Liver (tissue), 9 donors: ENCODE results near the gene GABARAPL2. TPM values are rescaled to one million over a fixed set of nuclear protein-coding genes. Genes with fewer than 3 reads are reported as not detected.

ENCODE experiments used
- DNase-seq: peaks from one replicate; pipeline ENCODE4 v3.0.0-alpha.2; 2017; ENCODE audit warnings: low spot score
- H3K27ac ChIP-seq, 2 donors: one replicate each; pipeline ENCODE4 v1.7.0; 2013; ENCODE audit warnings: inconsistent platforms in 2 of 2, low read length in 2 of 2, control low read depth in 1 of 2, low read depth in 1 of 2, mild to moderate bottlenecking in 1 of 2
- H3K27me3 ChIP-seq, 4 donors: one replicate each; pipeline versions ENCODE4 v1.6.1 to v1.7.0; 2013; ENCODE audit warnings: low read length in 3 of 4, inconsistent platforms in 1 of 4, mild to moderate bottlenecking in 1 of 4, moderate library complexity in 1 of 4; ENCODE audit not compliant: control insufficient read depth in 4 of 4, insufficient read depth in 4 of 4
- H3K36me3 ChIP-seq, 4 donors: one replicate each; pipeline versions ENCODE4 v1.6.1 to v1.7.0; 2013; ENCODE audit warnings: low read length in 3 of 4, mild to moderate bottlenecking in 3 of 4, low read depth in 1 of 4, moderate library complexity in 1 of 4; ENCODE audit not compliant: control insufficient read depth in 4 of 4, insufficient read depth in 3 of 4
- H3K4me1 ChIP-seq, 4 donors: one replicate each; pipeline versions ENCODE4 v1.6.1 to v1.7.0; 2013; ENCODE audit warnings: low read length in 3 of 4, mild to moderate bottlenecking in 3 of 4, moderate library complexity in 1 of 4; ENCODE audit not compliant: control insufficient read depth in 4 of 4, insufficient read depth in 4 of 4
- H3K4me3 ChIP-seq, 3 donors: one replicate each; pipeline versions ENCODE4 v1.6.1 to v1.7.0; 2013; ENCODE audit warnings: low read length in 3 of 3, control low read depth in 1 of 3, low read depth in 1 of 3, mild to moderate bottlenecking in 1 of 3
- H3K9ac ChIP-seq, 2 donors: one replicate each; pipeline ENCODE4 v1.7.0; 2013; ENCODE audit warnings: low read length in 2 of 2, mild to moderate bottlenecking in 2 of 2, moderate library complexity in 2 of 2, control low read depth in 1 of 2, low read depth in 1 of 2
- H3K9me3 ChIP-seq, 4 donors: one replicate each; pipeline versions ENCODE4 v1.6.1 to v1.7.0; 2013; ENCODE audit warnings: low read length in 3 of 4; ENCODE audit not compliant: control insufficient read depth in 4 of 4
- EGR1 ChIP-seq, 2 donors: IDR thresholded peaks; 2 replicates each; pipeline ENCODE4 v1.6.1; 2016 to 2018; ENCODE audit warnings: antibody characterized with exemption in 2 of 2, low read depth in 2 of 2
- FOXA1 ChIP-seq: IDR thresholded peaks from 2 replicates; pipeline ENCODE4 v1.6.1; 2016; ENCODE audit warnings: antibody characterized with exemption
- GABPA ChIP-seq, 2 donors: IDR thresholded peaks in 1 of 2; conservative IDR thresholded peaks in 1 of 2; 2 replicates each; pipeline ENCODE4 v1.6.1; 2016; ENCODE audit warnings: antibody characterized with exemption in 2 of 2, mild to moderate bottlenecking in 1 of 2, moderate library complexity in 1 of 2
- HNF4A ChIP-seq, 2 donors: conservative IDR thresholded peaks; 2 replicates each; pipeline ENCODE4 v1.6.1; 2016; ENCODE audit warnings: antibody characterized with exemption in 2 of 2, mild to moderate bottlenecking in 2 of 2
- RAD21 ChIP-seq, 2 donors: IDR thresholded peaks; 2 replicates each; pipeline ENCODE4 v1.6.1; 2016; ENCODE audit warnings: antibody characterized with exemption in 2 of 2, mild to moderate bottlenecking in 2 of 2
- RXRA ChIP-seq, 2 donors: IDR thresholded peaks; 2 replicates each; pipeline ENCODE4 v1.6.1; 2017 to 2018; ENCODE audit warnings: antibody characterized with exemption in 2 of 2, mild to moderate bottlenecking in 1 of 2
- SP1 ChIP-seq: IDR thresholded peaks from 2 replicates; pipeline ENCODE4 v1.6.1; 2018; ENCODE audit warnings: antibody characterized with exemption, mild to moderate bottlenecking
- TAF1 ChIP-seq: conservative IDR thresholded peaks from 2 replicates; pipeline ENCODE4 v1.6.1; 2016; ENCODE audit warnings: antibody characterized with exemption, mild to moderate bottlenecking
- YY1 ChIP-seq: IDR thresholded peaks from 2 replicates; pipeline ENCODE4 v1.6.1; 2016; ENCODE audit warnings: antibody characterized with exemption, mild to moderate bottlenecking
- WGBS: extraction: QIAGEN DNeasy Blood & Tissue Kit; methylation state at CpG from one replicate; pipeline ENCODE4 v1.1.7; 2013; 5-methylcytosine and 5-hydroxymethylcytosine counted together
- polyA plus RNA-seq, 2 donors: library from polyadenylated mRNA; stranded (reverse) in 1 of 2; unstranded in 1 of 2; fragments of 200-250 nt in 1 of 2; fragments of >200 nt in 1 of 2; fragmentation: Nextera tagmentation in 1 of 2; extraction: Ambion mirVana in 1 of 2; gene quantifications; one replicate each; pipeline versions ENCODE4 v1.2.1 to v1.2.3, GENCODE V29; 2013 to 2015
- total RNA-seq, 2 donors: library from RNA; depleted of rRNA; stranded (reverse); fragments of >200 nt; gene quantifications; one replicate each; pipeline ENCODE4 v1.2.3, GENCODE V29; 2014
- TF ChIP-seq, protein P1 (sequence below): IDR thresholded peaks from 2 replicates; pipeline ENCODE4 v1.6.1; 2016; ENCODE audit warnings: antibody characterized with exemption
- donor health status: healthy.
- donor health status: healthy.
- donor health status: healthy.
- donor health status: healthy.
- donor health status: healthy.

The GABARAPL2 gene
- total and polyA plus RNA-seq, 4 donors, result 26.5 to 123 (median 61.5) TPM

DNA sequence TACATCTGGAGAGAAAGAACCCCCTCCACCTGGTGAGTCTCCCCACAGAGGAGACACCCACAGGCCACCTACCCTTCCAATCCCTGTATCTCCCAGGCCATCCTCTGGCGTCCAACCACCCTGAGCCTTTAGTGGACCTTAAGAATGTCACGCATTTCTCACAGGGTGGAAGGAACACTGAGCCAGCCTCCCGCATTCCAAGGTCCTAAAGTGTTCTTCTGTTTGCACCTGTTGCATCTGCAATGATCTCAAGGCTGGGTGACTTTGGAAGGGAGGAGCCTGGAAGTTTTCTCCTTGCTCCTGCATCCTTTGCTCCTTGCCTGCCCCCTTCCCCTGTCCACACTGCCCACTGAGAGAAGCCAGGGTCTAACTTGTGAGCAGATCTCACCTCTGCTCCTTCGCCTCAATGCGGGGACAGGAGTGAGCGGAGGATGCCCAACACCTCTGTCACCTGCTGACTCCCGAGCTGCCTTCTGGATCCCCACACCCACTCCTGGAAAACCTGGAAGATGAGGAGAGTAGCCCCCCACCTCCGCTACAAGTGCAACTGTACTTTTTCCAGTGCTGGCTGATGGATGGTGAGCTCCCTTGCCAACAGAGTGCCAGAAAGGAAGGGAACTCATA lies 33.9 kb upstream of the GABARAPL2 start (continued):
- no peak for TF ChIP-seq EGR1 (IDR thresholded peaks at IDR 0.05; ENCODE audit: low read depth in 2 of 2)

DNA sequence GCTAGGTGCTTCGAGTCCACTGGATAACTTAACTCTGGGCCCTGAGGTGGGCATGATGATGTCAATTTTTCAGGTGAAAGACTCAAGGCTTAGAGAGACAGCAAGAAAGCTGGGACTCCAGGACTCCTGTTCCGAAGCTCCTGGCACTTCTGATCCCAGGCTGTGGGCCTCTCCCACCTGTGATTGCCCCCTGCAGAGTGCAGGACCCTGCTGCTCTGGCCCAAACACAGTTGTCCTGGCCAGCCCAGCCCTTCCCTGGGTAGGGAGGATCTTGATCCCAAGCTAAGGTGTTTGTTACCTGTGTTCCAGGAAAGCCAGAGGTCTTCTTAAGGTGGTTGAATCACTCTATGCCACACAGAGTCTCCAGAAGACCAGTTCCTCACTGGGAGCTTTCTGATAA lies 33.4 kb upstream of the GABARAPL2 start:
- H3K27me3 ChIP-seq, result no peaks in the 10 kb centered on the region
- H3K4me1 ChIP-seq, result peaks cover 0 to 10% (median 7%) of the 10 kb centered on the region in 4 donors
- H3K9ac ChIP-seq, result no peak overlapping the region
- TF ChIP-seq SP1, result no peak
- no peak for TF ChIP-seq YY1
- no peak for TF ChIP-seq FOXA1
- no peak for TF ChIP-seq RXRA (IDR thresholded peaks at IDR 0.05)
- no peak overlapping the region for H3K27ac ChIP-seq
- no peak for DNase-seq
- H3K9me3 ChIP-seq, result no peaks in the 10 kb centered on the region
- no peaks in the 10 kb centered on the region for H3K36me3 ChIP-seq
- H3K4me3 ChIP-seq, result no peak overlapping the region
- 90% methylated on average over 2 of the region's 2 CpGs for WGBS

DNA sequence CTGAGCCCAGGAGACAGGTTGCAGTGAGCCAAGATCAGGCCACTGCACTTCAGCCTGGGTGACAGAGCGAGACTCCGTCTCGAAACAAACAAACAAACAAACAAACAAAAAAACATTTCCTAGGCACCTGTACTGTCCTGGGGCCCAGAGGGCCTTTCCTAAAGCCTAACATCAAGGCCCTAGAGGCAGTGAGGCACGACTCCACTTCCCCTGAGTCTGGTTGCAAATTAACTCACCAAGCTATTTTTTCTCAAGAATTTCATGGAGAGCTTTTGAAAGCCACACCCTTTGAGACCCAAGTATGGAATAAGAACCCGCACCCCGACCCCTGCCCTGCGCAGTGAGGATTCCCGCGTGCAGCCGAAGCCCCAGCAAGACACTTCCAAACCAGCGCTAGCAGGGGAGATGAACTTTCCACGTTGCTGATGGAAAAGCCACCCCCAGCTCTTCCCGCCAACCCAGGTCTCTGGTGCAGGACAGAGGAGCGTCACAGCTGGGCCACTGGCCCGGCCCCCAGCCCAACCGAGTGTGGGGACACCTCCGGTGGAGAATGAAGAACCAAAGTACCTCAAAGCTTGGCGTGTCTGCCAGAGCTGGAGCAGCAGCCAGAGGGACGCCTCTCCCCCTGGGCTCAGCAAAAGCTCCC lies 31.5 kb upstream of the GABARAPL2 start:
- no peak overlapping the region for H3K4me3 ChIP-seq
- no peaks in the 10 kb centered on the region for H3K27me3 ChIP-seq
- no peak overlapping the region for H3K9ac ChIP-seq
- 83% methylated on average over 19 of the region's 19 CpGs for WGBS
- TF ChIP-seq, protein P1, sequence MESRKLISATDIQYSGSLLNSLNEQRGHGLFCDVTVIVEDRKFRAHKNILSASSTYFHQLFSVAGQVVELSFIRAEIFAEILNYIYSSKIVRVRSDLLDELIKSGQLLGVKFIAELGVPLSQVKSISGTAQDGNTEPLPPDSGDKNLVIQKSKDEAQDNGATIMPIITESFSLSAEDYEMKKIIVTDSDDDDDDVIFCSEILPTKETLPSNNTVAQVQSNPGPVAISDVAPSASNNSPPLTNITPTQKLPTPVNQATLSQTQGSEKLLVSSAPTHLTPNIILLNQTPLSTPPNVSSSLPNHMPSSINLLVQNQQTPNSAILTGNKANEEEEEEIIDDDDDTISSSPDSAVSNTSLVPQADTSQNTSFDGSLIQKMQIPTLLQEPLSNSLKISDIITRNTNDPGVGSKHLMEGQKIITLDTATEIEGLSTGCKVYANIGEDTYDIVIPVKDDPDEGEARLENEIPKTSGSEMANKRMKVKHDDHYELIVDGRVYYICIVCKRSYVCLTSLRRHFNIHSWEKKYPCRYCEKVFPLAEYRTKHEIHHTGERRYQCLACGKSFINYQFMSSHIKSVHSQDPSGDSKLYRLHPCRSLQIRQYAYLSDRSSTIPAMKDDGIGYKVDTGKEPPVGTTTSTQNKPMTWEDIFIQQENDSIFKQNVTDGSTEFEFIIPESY, result no peak
- TF ChIP-seq HNF4A (conservative IDR thresholded peaks at IDR 0.05) (no peak), RAD21 (IDR thresholded peaks at IDR 0.05) (no peak), TAF1 (no peak)
- H3K27ac ChIP-seq, result no peak overlapping the region
- H3K9me3 ChIP-seq, result no peaks in the 10 kb centered on the region
- H3K4me1 ChIP-seq, result no peaks in the 10 kb centered on the region
- no peaks in the 10 kb centered on the region for H3K36me3 ChIP-seq
- DNase-seq, result no peak

DNA sequence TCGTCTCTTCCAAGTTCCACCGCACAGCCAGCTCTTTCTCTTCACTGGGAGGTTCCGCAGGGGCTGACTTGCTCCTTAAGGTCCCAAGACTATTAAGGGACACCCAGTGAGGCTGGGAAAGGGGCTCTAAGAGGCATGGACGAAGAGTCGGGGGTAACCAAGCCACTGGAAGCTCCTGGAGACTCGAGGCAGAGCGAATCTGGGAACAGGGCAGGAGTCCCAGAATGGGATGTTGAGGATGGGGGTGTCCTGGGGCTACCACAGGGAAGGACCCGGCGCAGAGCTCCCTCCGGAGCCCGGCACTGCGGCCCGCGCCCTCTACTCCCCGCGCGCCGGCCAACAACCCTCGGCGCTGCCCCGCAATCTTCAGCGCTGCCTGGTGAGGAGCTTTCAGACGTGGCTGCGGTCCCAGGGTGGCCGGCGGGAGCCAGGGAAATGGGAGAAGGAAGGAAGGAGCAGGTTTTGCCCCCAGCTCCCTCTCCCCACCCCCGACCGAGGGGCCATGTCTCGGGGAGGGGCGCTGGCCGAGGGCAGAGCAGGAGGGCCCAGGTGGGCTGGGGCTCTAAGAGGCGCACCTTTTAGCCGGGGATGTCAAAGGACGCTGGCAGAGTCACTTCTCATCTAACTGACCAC lies 30.9 kb upstream of the GABARAPL2 start:
- 67% methylated on average over 34 of the region's 34 CpGs for whole genome bisulfite sequencing
- TF ChIP-seq FOXA1, result no peak
- TF ChIP-seq GABPA (IDR thresholded peaks at IDR 0.05 in 1 of 2, conservative IDR thresholded peaks at IDR 0.05 in 1 of 2), result no peak
- TF ChIP-seq EGR1 (IDR thresholded peaks at IDR 0.05; ENCODE audit: low read depth in 2 of 2), result no peak
- H3K36me3 ChIP-seq, result no peaks in the 10 kb centered on the region
- no peaks in the 10 kb centered on the region for H3K9me3 ChIP-seq
- H3K4me3 ChIP-seq, result no peak overlapping the region
- no peak for DNase-seq
- H3K9ac ChIP-seq, result no peak overlapping the region
- peaks cover 0 to 2% (median 0%) of the 10 kb centered on the region in 4 donors for H3K4me1 ChIP-seq
- H3K27ac ChIP-seq, result no peak overlapping the region
- no peaks in the 10 kb centered on the region for H3K27me3 ChIP-seq
